PFSK-1 (cell line): ENCODE results near the gene SPOCD1.

Experiments used
- SIN3A ChIP-seq: IDR thresholded peaks from 2 replicates; pipeline ENCODE4 v1.6.1; 2012; ENCODE audit warnings: mild to moderate bottlenecking, low read length, moderate library complexity, borderline replicate concordance; ENCODE audit not compliant: insufficient read depth
- TAF1 ChIP-seq: IDR thresholded peaks from 2 replicates; pipeline ENCODE4 v1.6.1; 2012; ENCODE audit warnings: low read length, control low read depth, borderline replicate concordance; ENCODE audit not compliant: insufficient read depth

DNA sequence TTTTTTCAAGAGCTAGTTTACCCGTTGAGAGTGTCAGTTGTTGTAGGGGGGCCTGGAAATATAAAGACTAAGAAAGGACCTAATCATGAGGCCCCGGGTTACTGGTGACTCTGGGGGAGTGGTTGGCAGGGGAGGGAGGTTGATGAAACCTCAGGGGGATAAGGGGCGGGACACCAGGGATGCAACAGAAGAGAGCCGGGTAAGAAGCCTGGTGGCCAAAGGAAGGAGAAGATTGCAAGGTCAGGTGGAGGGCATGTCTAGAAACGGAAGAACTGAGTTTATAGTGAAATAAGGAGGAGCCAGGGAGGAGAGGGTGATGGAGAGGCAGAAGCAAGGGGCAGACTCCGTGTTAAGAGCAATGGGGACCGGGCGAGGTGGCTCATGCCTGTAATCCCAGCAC is 12.5 kb upstream of the SPOCD1 start:
- TF ChIP-seq TAF1 (no peak), SIN3A (no peak)
